Naive thymus-derived CD8-positive, alpha-beta T cell (primary cell): ENCODE measurements around the gene ADGRD1. TPM values are rescaled to one million over a fixed set of nuclear protein-coding genes. Genes with fewer than 3 reads are reported as not detected.
"Not testable (repeated sequence)": the region's sequence is repeated elsewhere in the genome, so short reads cannot be mapped to it uniquely, and the experiment has no call there.

ENCODE experiments used
- ATAC-seq, 2 donors: fragments of 150-1000 bp; cut with Tn5 transposase in 1 of 2; sonication (Bioruptor Pico), chemical (Tn5 transposase) in 1 of 2; 1 replicate in 1 of 2; 2 replicates in 1 of 2; pipeline ENCODE4 v1.10.0; 2021; ENCODE audit warnings: mild to moderate bottlenecking in 2 of 2, moderate library complexity in 2 of 2
- POLR2A ChIA-PET: fragments of 350-600 bp; sonication (Branson Sonifier 250); formaldehyde crosslinking; loops from one replicate; lab custom pipeline; 2021; ENCODE audit warnings: antibody characterized with exemption; lab: Charles Lee
- DNase-seq, 10 donors: peaks; one replicate each; pipeline versions ENCODE4 v3.0.0 to v3.0.0-alpha.2; 2020 to 2022
- H3K27ac Mint-ChIP-seq, 10 donors: one replicate each; pipeline ENCODE4 v1.8.0; 2020 to 2022; ENCODE audit warnings: mild to moderate bottlenecking in 10 of 10, mixed read lengths in 10 of 10, moderate library complexity in 4 of 10, inconsistent platforms in 1 of 10
- H3K27me3 Mint-ChIP-seq, 5 donors: one replicate each; pipeline ENCODE4 v1.8.0; 2021 to 2022; ENCODE audit warnings: mixed read lengths in 5 of 5
- H3K36me3 Mint-ChIP-seq, 3 donors: one replicate each; pipeline ENCODE4 v1.8.0; 2020 to 2022; ENCODE audit warnings: mixed read lengths in 3 of 3, mild to moderate bottlenecking in 2 of 3, inconsistent platforms in 1 of 3
- H3K4me1 Mint-ChIP-seq, 4 donors: one replicate each; pipeline ENCODE4 v1.8.0; 2021 to 2022; ENCODE audit warnings: mixed read lengths in 4 of 4
- H3K4me3 Mint-ChIP-seq, 10 donors: one replicate each; pipeline ENCODE4 v1.8.0; 2020 to 2022; ENCODE audit warnings: mild to moderate bottlenecking in 10 of 10, mixed read lengths in 10 of 10, moderate library complexity in 6 of 10, inconsistent platforms in 1 of 10
- H3K9me3 Mint-ChIP-seq, 9 donors: one replicate each; pipeline ENCODE4 v1.8.0; 2020 to 2022; ENCODE audit warnings: mixed read lengths in 9 of 9, mild to moderate bottlenecking in 3 of 9, inconsistent platforms in 1 of 9, moderate library complexity in 1 of 9
- polyA plus RNA-seq, 3 donors: library from polyadenylated mRNA; unstranded; fragments of 300-500 nt; fragmentation: Illumina TruSeq; gene quantifications; one replicate each; pipeline ENCODE4 v1.2.3, GENCODE V29; 2021
- total RNA-seq, 8 experiments: library from RNA in 2 of 8; stranded (reverse) in 2 of 8; gene quantifications; one replicate each; pipeline ENCODE4 v1.2.3 and lab custom pipeline; 2021 to 2026

ADGRD1 gene
- total and polyA plus RNA-seq, 5 experiments from 2014 or later, result 0.20 to 0.36 (median 0.34) TPM; not detected in 2

DNA sequence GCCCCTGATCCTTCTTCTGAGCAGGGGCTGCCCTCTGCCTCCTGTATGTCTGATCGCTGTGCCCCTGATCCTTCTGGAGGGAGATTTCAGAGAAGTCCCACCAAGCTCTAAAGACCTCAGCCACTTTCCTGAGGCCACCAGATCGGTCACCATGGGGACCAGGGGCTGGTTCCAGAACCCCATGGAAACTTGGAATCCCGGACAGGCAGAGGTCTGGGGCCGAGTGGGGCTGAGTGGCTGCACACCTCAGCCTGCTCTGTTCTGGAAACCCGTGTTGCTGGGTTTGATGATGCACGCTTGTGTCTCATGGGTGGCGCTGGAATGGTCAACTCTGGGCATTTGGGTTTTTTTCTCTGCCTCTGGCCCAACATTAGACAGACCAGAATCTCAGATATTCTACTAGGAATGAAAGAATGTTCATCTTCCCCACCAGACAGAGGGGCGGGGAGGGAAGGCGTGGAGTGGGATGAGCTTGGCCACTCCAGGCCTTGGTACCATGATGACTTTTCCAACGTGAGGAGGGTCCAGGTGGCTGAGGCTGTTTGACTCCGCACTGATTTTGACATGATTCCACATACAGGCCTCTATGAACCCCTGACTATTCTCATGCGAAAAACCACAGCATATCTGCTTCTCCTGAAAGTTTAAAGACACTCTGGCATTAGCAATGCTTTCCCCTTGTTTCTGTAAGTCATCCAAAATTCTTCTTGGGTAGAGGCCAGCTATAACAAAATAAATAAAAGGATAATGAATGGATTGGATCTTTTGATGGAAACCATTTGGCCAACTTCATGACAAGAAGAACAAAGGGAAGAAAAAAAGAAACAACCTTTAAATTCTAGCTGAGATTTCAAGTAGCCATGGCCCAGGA is 114.5 kb downstream of the ADGRD1 start:
- ATAC-seq (no peak), DNase-seq (no peak)
- Mint-ChIP-seq H3K27ac (no peak overlapping the region), H3K4me1 (peaks cover 0 to 5% (median 2%) of the 10 kb centered on the region in 4 donors), H3K27me3 (peaks cover 2 to 38% (median 19%) of the 10 kb centered on the region in 5 donors), H3K4me3 (no peak overlapping the region), H3K9me3 (no peaks in the 10 kb centered on the region), H3K36me3 (no peaks in the 10 kb centered on the region)
- POLR2A ChIA-PET, result no interaction called here

DNA sequence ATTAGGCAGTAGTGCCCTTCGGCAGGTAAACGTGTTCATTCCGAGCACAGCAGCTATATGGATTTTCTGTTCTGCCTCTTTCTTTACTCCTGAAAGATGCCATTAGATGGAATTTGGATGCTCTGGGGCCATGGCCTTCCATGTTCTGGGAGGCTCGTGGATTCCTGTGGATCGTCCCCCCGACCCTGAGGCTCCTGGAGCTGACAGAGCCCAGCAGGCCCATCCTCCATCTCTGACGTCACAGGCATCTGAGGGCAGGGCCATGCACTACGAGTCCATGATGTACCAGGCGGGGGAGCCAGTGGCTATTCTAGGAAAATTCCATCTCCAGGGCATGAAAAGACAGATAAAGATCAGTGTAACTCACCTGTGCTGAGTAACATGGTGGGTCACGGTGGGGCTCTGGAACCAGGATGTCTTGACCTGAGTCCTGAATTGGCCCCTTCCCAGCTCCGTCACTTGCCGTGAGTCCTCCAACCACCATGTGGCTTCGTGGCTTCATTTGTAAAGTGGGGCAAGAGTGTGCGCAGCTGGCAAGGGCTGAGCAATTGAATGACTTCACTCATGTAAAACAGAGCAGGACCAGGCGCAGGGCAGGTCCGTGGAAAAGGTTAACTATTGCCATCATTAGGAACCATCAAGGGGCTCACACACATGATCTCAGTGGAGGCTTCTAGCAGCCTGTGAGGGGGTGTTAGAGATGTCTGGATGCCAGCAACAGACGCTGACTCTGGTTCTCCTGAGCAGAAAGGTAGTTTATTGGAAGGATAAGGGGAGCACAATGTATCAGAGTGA is 115.4 kb downstream of the ADGRD1 start:
- H3K36me3 Mint-ChIP-seq, H3K4me1 Mint-ChIP-seq, DNase-seq, POLR2A ChIA-PET, H3K4me3 Mint-ChIP-seq, ATAC-seq, H3K9me3 Mint-ChIP-seq: not testable (repeated sequence)
- H3K27me3 Mint-ChIP-seq, result peaks cover 0 to 30% (median 16%) of the 10 kb centered on the region in 5 donors
- peak overlapping the region in 1 of 10 donors; percentile 46 for H3K27ac Mint-ChIP-seq

DNA sequence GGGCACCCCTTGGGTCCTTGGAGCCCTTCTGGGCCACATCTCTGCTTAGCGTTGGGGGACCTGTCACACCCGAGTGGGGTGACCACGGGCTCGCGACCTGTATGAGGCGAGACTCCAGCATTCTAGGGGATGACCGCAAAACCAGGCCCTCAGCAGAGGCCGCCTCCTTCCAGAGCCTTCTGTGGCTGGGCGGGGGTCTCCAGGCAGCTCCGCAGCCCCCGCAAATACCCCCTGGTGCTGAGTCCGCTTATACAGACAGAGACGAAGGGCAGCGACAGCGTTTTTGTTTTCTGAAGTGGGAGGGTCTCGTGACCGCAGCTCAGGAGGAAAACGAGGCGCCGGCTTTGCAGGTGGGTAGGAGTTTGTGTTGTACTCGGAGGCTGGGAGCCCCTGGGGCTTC is 116.4 kb downstream of the ADGRD1 start:
- H3K36me3 Mint-ChIP-seq, H3K4me3 Mint-ChIP-seq, H3K27ac Mint-ChIP-seq, ATAC-seq, POLR2A ChIA-PET, H3K4me1 Mint-ChIP-seq, H3K9me3 Mint-ChIP-seq: not testable (repeated sequence)
- peak in 1 of 10 donors; percentile 10 for DNase-seq
- peaks cover 0 to 20% (median 13%) of the 10 kb centered on the region in 5 donors for H3K27me3 Mint-ChIP-seq

DNA sequence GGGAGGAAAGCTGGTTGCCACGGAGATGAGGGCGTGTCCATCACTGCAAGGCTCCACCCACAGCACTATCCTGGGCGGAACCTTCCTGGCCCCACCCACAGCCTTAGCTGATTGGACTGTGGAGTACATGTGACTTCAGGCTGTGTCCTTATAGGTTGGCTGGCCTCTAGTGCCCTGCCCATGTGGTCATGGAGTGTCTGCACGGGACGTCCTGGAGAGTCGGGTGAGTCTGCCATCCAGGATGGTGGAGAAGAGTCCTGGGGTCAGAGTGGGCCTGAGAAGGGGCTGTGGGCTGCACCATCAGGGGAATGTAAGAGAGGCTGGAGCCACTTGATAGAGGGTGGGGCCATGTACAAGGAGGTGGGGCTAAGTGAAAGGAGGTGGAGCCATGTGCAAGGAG is 117.0 kb downstream of the ADGRD1 start:
- H3K36me3 Mint-ChIP-seq, POLR2A ChIA-PET, ATAC-seq, H3K4me3 Mint-ChIP-seq, H3K4me1 Mint-ChIP-seq, H3K9me3 Mint-ChIP-seq, H3K27ac Mint-ChIP-seq: not testable (repeated sequence)
- H3K27me3 Mint-ChIP-seq, result peaks cover 0 to 16% (median 10%) of the 10 kb centered on the region in 5 donors
- peak in 1 of 10 donors; percentile 1 for DNase-seq

DNA sequence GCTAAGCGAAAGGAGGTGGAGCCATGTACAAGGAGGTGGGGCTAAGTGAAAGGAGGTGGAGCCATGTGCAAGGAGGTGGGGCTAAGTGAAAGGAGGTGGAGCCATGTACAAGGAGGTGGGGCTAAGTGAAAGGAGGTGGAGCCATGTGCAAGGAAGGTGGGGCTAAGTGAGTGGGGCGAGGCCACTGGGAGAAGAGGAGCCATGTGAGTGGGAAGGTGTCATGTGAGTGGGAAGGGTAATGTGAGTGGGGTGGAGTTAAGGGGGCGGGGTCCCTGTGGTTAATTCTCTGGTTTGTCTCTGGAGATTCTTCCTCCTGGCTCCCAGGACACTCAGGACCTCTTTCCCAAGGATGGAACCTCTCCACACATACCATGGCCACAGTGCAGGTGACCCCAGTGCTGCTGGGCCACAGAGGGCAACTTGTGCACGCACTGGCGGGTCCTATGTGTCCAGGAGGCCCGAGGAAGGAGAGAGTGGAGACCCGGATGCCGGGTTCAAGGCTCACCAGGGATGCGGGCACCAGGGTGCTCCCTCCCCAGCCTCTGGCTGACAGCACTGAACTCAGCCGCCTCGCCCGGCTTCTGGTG is 117.6 kb downstream of the ADGRD1 start:
- peaks cover 0 to 18% (median 8%) of the 10 kb centered on the region in 5 donors for H3K27me3 Mint-ChIP-seq
- POLR2A ChIA-PET, H3K9me3 Mint-ChIP-seq, H3K4me1 Mint-ChIP-seq, ATAC-seq, H3K36me3 Mint-ChIP-seq, H3K27ac Mint-ChIP-seq, H3K4me3 Mint-ChIP-seq: not testable (repeated sequence)
- peak in 1 of 10 donors; percentile 6 for DNase-seq

DNA sequence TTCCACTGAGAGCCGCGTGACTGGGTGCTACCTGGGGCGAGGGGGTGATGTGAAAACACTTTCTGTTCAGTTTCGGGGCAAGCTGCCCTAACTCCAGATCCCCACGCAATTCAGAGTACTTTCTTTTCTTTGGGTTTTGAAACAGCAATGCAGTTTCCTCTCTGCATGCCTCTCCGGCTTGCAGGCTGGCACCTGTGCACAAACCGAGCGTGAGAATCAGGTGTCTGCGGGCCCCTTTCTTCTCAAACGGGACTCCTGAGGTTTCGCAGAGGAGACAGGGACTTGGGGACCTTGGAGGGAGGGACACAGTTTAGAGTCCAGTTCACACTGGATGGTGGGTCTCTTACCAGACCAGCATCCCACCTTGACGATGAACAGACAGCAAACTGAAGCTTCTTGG is 118.2 kb downstream of the ADGRD1 start:
- POLR2A ChIA-PET, H3K9me3 Mint-ChIP-seq, ATAC-seq, H3K27ac Mint-ChIP-seq, H3K36me3 Mint-ChIP-seq, H3K4me3 Mint-ChIP-seq, H3K4me1 Mint-ChIP-seq: not testable (repeated sequence)
- DNase-seq, result peak in 1 of 10 donors; percentile 1
- peaks cover 0 to 12% (median 5%) of the 10 kb centered on the region in 5 donors for H3K27me3 Mint-ChIP-seq

DNA sequence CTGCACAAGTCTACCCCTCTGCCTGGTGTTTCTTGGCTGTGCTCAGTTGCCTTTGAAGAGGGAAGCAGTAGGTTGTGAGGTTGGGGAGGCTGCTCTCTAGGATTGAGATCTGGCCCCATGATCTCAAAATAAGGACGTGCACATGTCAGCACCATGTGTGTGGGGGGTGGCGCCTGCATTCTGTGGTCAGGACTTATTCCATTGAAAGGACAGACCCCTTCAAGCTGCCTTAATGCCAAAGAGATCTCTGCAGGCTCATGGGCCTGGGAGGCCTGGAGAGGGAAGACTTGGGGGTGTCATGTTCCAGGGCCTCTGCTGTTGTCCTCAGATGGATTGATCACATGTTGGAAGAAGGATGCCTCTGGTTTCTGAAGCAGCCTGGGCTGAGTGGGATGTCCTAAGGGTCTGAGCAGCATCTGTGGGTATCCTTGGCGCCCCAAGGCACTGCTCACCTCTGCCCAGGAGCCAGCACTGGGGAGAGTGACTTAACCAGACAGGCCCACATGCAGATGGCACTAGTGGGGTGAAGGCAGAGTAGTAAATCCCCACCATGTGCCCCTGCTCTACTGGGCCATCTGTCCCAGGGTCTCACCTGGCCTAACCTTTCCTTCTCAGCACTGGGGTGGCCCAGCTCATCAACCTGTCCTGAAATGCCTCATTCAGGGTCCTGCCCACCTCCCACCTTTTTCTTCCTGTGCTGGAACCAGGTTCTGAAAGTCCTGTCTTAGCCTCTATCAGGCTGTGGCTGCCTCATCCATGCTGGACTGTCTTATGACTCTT is 118.9 kb downstream of the ADGRD1 start:
- Mint-ChIP-seq H3K4me3 (no peak overlapping the region), H3K36me3 (peaks cover 0 to 2% (median 0%) of the 10 kb centered on the region in 3 donors), H3K27me3 (peaks cover 0 to 10% (median 2%) of the 10 kb centered on the region in 5 donors), H3K9me3 (no peaks in the 10 kb centered on the region), H3K27ac (peak overlapping the region in 2 of 10 donors; percentile 22 to 40), H3K4me1 (peaks cover 0 to 2% (median 0%) of the 10 kb centered on the region in 4 donors)
- ATAC-seq, result no peak
- peak in 1 of 10 donors; percentile 23 for DNase-seq
- POLR2A ChIA-PET, result no interaction called here

DNA sequence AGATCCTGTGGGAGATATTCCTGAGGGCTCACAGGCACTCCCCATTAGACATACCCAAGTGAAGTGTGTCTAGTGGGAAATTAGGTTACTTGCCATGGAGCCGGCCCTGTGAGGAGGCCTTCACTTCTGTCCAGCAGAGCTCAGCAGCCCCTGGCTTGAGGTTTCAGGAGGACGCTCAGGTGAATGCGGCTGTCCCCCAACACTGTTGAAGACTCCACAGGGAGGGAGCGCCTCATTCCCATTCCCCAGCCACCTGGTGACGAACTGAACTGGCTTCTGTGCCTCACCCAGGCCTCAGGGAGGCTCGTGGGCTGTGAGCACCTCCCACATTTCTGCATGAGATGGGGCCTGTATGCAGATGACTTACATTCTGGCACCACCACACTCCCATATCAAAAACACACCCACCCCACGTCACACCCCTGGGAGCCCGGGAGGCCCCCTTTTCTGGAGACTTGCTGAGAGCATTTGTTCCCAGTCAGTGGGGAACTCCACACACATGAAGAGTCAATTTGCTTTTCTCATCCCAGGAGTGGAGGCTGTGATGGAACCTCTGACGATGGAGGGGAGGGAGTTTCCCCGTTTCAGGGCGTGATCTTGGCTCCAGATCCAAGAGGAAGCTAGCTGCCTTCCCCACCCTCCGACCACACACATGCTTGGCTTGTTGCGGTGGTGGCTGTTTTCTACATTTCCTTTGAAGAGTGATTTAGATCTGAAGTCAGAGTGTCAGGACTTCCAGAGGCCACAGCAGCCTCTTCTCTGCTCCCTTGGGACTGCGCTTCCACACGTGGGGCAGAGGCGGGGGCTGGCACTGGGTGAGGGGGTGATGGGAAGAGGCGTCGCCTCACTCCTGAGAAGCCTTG is 120.7 kb downstream of the ADGRD1 start:
- Mint-ChIP-seq H3K27ac (no peak overlapping the region), H3K36me3 (peaks cover 0 to 2% (median 0%) of the 10 kb centered on the region in 3 donors), H3K4me3 (no peak overlapping the region), H3K9me3 (no peaks in the 10 kb centered on the region), H3K27me3 (peaks cover 0 to 4% (median 2%) of the 10 kb centered on the region in 5 donors), H3K4me1 (peaks cover 0 to 2% (median 0%) of the 10 kb centered on the region in 4 donors)
- DNase-seq (peak in 2 of 10 donors; percentile 7 to 27), ATAC-seq (no peak)
- POLR2A ChIA-PET, result no interaction called here

DNA sequence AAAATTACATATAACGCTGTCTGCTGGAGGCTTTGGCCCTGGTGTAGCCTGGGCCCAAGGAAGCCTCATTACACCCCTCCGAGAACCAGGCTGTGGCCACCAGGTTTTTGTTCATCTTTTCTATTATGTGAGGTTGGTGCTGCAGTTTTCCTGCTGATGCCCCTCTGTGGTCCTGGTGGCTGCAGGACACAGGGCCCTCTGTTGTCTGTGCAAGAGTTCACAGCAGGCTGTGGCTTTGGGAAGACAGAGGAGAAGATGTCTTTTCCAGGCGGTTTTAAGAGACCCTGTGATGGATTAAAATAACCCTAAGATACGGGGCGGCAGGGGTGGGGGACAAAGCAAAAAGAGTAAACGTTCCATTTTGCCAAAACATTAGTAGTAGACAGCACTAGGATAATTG is 121.5 kb downstream of the ADGRD1 start:
- H3K4me1 Mint-ChIP-seq, result peaks cover 0 to 2% (median 0%) of the 10 kb centered on the region in 4 donors
- peaks cover 0 to 4% (median 2%) of the 10 kb centered on the region in 5 donors for H3K27me3 Mint-ChIP-seq
- no peak for ATAC-seq
- no peak overlapping the region for H3K27ac Mint-ChIP-seq
- no peaks in the 10 kb centered on the region for H3K9me3 Mint-ChIP-seq
- POLR2A ChIA-PET, result no interaction called here
- peak in 1 of 10 donors; percentile 6 for DNase-seq
- peaks cover 0 to 2% (median 0%) of the 10 kb centered on the region in 3 donors for H3K36me3 Mint-ChIP-seq
- no peak overlapping the region for H3K4me3 Mint-ChIP-seq

DNA sequence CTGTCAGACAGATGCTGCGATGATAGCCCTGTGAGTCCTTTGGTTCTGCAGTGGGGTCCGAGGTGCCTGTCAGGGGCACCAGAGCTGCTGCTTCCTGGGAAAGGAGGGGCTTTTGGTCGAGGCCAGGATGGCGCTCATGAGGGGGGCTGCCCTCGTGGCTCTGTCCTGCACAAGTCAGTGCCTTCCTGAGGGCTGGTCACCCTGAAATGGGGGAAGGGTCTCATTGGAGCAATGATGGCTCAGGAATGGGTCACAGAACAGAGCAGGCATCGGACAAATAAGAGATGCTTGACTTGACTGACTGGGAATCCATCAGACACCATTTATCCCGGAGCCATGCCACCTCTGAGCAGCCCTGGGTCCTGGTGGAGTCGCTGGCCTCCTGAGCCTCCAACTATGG is 121.9 kb downstream of the ADGRD1 start:
- POLR2A ChIA-PET, result no interaction called here
- H3K27ac Mint-ChIP-seq, result no peak overlapping the region
- peaks cover 0 to 2% (median 0%) of the 10 kb centered on the region in 3 donors for H3K36me3 Mint-ChIP-seq
- peaks cover 0 to 2% (median 0%) of the 10 kb centered on the region in 4 donors for H3K4me1 Mint-ChIP-seq
- DNase-seq, result peak in 1 of 10 donors; percentile 1
- no peaks in the 10 kb centered on the region for H3K9me3 Mint-ChIP-seq
- H3K4me3 Mint-ChIP-seq, result no peak overlapping the region
- no peak for ATAC-seq
- peaks cover 0 to 4% (median 2%) of the 10 kb centered on the region in 5 donors for H3K27me3 Mint-ChIP-seq

DNA sequence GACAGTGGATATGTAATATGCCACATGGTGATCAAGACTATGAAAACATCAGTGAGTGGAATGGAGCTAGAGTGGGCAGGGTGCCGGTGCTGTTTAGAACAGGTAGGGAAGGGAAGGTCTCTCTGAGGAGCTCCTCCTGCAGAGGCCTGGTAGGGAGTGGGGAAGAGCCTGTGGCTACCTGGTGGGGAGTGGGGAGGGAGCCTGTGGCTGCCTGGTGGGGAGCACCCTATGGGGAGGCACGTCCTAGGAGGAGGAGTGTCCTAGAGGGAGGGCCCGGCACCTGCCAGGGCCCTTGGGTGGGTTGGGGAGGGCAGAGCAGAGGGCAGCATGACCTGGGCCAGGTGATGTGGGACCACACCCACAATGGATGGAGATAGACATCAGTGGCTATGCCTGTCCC is 122.6 kb downstream of the ADGRD1 start:
- POLR2A ChIA-PET, result no interaction called here
- H3K9me3 Mint-ChIP-seq, result no peaks in the 10 kb centered on the region
- H3K27me3 Mint-ChIP-seq, result peaks cover 0 to 4% (median 2%) of the 10 kb centered on the region in 5 donors
- no peak for ATAC-seq
- DNase-seq, result no peak
- H3K27ac Mint-ChIP-seq, result peak overlapping the region in 1 of 10 donors; percentile 31
- no peak overlapping the region for H3K4me3 Mint-ChIP-seq
- peaks cover 0 to 2% (median 0%) of the 10 kb centered on the region in 3 donors for H3K36me3 Mint-ChIP-seq
- peaks cover 0 to 2% (median 0%) of the 10 kb centered on the region in 4 donors for H3K4me1 Mint-ChIP-seq
